Type B pancreatic cell (in vitro differentiated cells): ENCODE data around the gene C17orf67. TPM values are rescaled to one million over a fixed set of nuclear protein-coding genes. Genes with fewer than 3 reads are reported as not detected.

Experiments
- DNase-seq: peaks from one replicate; pipeline ENCODE4 v3.0.0; 2021; ENCODE audit warnings: mixed read lengths; ENCODE audit not compliant: unreplicated experiment; ENCODE audit errors: extremely low spot score
- H3K27ac Mint-ChIP-seq: 2 replicates; pipeline ENCODE4 v1.8.0; 2021; ENCODE audit warnings: mild to moderate bottlenecking, mixed read lengths
- H3K27me3 Mint-ChIP-seq: 2 replicates; pipeline ENCODE4 v1.8.0; 2021; ENCODE audit warnings: mixed read lengths
- H3K36me3 Mint-ChIP-seq: 2 replicates; pipeline ENCODE4 v1.8.0; 2021; ENCODE audit warnings: mixed read lengths
- H3K4me1 Mint-ChIP-seq: one replicate; pipeline ENCODE4 v1.8.0; 2021; ENCODE audit warnings: mixed read lengths; ENCODE audit not compliant: unreplicated experiment
- H3K4me3 Mint-ChIP-seq: 2 replicates; pipeline ENCODE4 v1.8.0; 2021; ENCODE audit warnings: mild to moderate bottlenecking, mixed read lengths
- H3K9me3 Mint-ChIP-seq: 2 replicates; pipeline ENCODE4 v1.8.0; 2021; ENCODE audit warnings: mixed read lengths
- total RNA-seq: library from RNA; stranded (reverse); gene quantifications from 2 replicates; pipeline ENCODE4 v1.2.1, GENCODE V29; 2021; ENCODE audit warnings: low replicate concordance
- TF ChIP-seq, protein P1 (sequence below): fragments of 200-600 bp; sonication (generic); conservative IDR thresholded peaks from 2 replicates; pipeline ENCODE4 v1.5.0; 2021; ENCODE audit warnings: antibody characterized with exemption, mild to moderate bottlenecking

C17orf67 gene
- total RNA-seq, 1 donor from 2014 or later, result 4.1 TPM

DNA sequence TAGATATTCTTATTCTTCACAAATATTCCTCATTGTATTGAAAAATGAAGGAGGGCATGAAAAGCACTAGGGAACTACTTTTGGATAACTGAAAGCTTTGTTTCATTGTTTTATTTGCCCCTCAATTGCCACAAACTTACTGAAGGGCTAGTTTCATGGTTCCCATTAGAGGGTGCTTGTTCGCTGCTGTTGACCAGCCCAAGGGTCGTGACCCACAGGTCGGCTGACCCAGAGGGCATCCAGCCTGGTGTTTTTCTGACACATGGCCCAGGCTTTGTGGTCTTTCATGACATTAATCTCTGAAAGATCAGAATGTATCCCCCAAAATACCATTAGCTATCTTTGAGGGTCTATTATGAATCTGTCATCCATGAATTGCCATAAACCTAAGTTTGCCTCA lies 30.3 kb upstream of the C17orf67 start:
- Mint-ChIP-seq H3K27ac (no peak overlapping the region), H3K4me3 (no peak overlapping the region), H3K9me3 (no peaks in the 10 kb centered on the region), H3K36me3 (peaks cover 5% of the 10 kb centered on the region), H3K27me3 (no peaks in the 10 kb centered on the region), H3K4me1 (no peaks in the 10 kb centered on the region)
- TF ChIP-seq, protein P1, sequence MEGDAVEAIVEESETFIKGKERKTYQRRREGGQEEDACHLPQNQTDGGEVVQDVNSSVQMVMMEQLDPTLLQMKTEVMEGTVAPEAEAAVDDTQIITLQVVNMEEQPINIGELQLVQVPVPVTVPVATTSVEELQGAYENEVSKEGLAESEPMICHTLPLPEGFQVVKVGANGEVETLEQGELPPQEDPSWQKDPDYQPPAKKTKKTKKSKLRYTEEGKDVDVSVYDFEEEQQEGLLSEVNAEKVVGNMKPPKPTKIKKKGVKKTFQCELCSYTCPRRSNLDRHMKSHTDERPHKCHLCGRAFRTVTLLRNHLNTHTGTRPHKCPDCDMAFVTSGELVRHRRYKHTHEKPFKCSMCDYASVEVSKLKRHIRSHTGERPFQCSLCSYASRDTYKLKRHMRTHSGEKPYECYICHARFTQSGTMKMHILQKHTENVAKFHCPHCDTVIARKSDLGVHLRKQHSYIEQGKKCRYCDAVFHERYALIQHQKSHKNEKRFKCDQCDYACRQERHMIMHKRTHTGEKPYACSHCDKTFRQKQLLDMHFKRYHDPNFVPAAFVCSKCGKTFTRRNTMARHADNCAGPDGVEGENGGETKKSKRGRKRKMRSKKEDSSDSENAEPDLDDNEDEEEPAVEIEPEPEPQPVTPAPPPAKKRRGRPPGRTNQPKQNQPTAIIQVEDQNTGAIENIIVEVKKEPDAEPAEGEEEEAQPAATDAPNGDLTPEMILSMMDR, result no peak
- no peak for DNase-seq

DNA sequence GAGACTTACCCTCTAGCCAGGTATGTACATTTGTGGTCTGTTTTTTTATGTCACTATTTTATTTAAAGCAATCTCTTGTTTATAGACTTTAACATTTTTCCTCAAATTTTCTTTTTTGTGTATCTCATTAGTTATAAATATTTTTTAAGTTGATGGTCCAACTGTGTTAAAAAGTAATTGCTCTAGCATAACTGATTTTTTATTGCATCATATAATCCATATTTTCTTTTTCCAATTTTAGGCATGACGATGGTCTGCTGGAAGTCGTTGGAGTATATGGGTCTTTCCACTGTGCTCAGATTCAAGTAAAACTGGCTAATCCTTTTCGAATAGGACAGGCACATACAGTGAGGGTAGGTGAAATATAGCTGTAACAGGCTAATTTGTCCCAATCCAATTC lies 28.2 kb upstream of the C17orf67 start:
- no peaks in the 10 kb centered on the region for H3K27me3 Mint-ChIP-seq
- no peaks in the 10 kb centered on the region for H3K9me3 Mint-ChIP-seq
- H3K27ac Mint-ChIP-seq, result no peak overlapping the region
- no peak overlapping the region for H3K4me3 Mint-ChIP-seq
- TF ChIP-seq, protein P1, result no peak
- H3K4me1 Mint-ChIP-seq, result no peaks in the 10 kb centered on the region
- no peak for DNase-seq
- H3K36me3 Mint-ChIP-seq, result peaks cover 9% of the 10 kb centered on the region

DNA sequence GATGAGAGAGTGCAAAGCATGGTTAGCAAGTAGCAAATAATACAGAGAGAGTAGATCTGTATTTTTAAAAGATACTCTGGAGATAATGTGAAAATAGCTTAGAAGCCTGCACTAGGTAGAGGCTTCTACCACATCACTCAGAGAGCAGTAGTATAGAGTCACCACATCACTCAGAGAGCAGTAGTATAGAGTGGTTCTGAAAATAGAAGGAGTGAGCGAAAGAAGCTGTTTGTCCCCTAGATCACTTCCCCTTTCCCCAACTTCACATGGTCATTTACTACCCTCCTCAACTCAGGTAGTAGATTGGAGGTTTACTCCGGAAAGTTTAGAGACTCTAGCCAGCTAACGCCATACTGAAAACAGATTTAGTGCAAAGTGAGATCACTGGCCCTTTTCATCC lies 17.3 kb upstream of the C17orf67 start:
- no peaks in the 10 kb centered on the region for H3K27me3 Mint-ChIP-seq
- H3K9me3 Mint-ChIP-seq, result no peaks in the 10 kb centered on the region
- H3K27ac Mint-ChIP-seq, result no peak overlapping the region

DNA sequence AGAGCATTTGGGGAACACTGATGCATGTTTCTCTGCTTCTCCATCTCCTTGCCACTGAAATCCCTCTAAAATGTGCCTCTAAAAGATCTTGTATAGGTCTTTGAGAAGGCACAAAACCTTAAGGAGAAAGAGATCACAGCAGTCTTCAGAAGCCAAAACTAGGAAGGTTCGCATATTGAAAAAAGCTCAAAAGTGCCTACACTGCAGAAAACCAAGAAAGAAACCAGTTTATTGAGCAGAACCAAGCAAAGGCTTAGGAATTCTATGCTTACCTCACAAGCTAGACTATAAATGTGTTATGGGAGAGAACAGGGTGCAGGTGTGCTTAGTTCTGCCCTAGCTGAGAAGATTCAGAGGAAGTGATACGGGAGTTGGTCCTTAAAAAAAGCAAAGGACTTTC lies 16.9 kb upstream of the C17orf67 start:
- Mint-ChIP-seq H3K4me1 (no peaks in the 10 kb centered on the region), H3K27ac (no peak overlapping the region), H3K27me3 (no peaks in the 10 kb centered on the region), H3K36me3 (peaks cover 23% of the 10 kb centered on the region), H3K9me3 (no peaks in the 10 kb centered on the region), H3K4me3 (no peak overlapping the region)
- TF ChIP-seq, protein P1, result no peak
- no peak for DNase-seq

More for the DNA sequence above, 17.3 kb upstream of the C17orf67 start:
- TF ChIP-seq, protein P1, result no peak
- Mint-ChIP-seq H3K4me1 (no peaks in the 10 kb centered on the region), H3K36me3 (peaks cover 22% of the 10 kb centered on the region), H3K4me3 (no peak overlapping the region)
- DNase-seq, result no peak

DNA sequence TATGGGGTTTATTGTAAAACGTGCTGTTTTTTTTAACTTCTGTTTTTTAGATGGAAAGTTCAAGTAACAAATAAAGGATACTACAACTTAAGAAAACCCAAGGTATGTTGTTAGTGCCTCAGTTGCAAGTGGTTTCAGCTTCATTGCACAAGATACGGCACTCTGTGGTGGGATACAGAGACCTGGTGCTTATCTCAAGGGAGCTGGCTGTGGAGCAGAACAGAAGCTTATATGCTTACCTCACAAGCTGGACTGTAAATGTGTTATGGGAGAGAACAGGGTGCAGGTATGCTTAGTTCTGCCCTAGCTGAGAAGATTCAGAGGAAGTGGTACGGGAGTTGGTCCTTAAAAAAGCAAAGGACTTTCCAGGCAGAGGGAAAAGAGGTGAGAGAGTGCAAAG lies 15.4 kb upstream of the C17orf67 start:
- no peaks in the 10 kb centered on the region for H3K4me1 Mint-ChIP-seq
- peaks cover 23% of the 10 kb centered on the region for H3K36me3 Mint-ChIP-seq
- no peaks in the 10 kb centered on the region for H3K27me3 Mint-ChIP-seq
- H3K4me3 Mint-ChIP-seq, result no peak overlapping the region
- H3K27ac Mint-ChIP-seq, result no peak overlapping the region
- H3K9me3 Mint-ChIP-seq, result no peaks in the 10 kb centered on the region
- no peak for DNase-seq
- TF ChIP-seq, protein P1, result no peak

DNA sequence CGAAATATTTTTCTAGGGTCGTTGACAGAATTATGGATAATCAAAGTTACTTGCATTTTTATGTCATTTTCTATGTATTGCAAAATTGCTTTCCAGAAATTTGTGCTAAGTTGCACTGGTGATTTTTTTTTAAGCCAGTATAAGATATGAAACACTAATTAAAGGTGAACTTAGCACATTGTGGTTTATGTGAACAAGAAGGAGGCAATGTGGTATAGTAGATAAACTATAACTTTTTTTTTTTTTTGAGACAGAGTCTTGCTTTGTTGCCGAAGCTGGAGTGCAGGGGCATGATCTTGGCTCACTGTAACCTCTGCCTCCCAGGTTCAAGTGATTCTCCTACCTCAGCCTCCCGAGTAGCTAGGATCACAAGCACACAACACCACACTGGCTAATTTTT lies 13.4 kb upstream of the C17orf67 start:
- Mint-ChIP-seq H3K9me3 (no peaks in the 10 kb centered on the region), H3K36me3 (peaks cover 19% of the 10 kb centered on the region), H3K27ac (no peak overlapping the region), H3K4me3 (no peak overlapping the region), H3K4me1 (no peaks in the 10 kb centered on the region), H3K27me3 (no peaks in the 10 kb centered on the region)
- DNase-seq, result no peak
- TF ChIP-seq, protein P1, result no peak
